HG03442 (cell line): ENCODE measurements around the gene ADGRB3.
A peak's percentile ranks its signal among the peaks of the same experiment; 100 is the strongest.
"Not testable (repeated sequence)": the region's sequence is repeated elsewhere in the genome, so short reads cannot be mapped to it uniquely, and the experiment has no call there.

Experiments used
- ATAC-seq: cut with Tn5 transposase; IDR thresholded peaks from one replicate; pipeline ENCODE4 v1.9.1; 2021; ENCODE audit warnings: mild to moderate bottlenecking, moderate library complexity; ENCODE audit not compliant: unreplicated experiment

ADGRB3 gene

GRCh38 chr6:69105288-69105687 is 470.2 kb downstream of the ADGRB3 start:
- ATAC-seq: no peak

GRCh38 chr6:69106511-69106910 is 471.4 kb downstream of the ADGRB3 start:
- no peak for ATAC-seq

GRCh38 chr6:69111301-69111700 is 476.2 kb downstream of the ADGRB3 start:
- ATAC-seq: no peak

GRCh38 chr6:69116658-69117057 is 481.6 kb downstream of the ADGRB3 start:
- no peak for ATAC-seq

- ATAC-seq: not testable (repeated sequence)
These were observed 486.7 kb downstream of the ADGRB3 start for GRCh38 chr6:69121461-69122406.

DNA sequence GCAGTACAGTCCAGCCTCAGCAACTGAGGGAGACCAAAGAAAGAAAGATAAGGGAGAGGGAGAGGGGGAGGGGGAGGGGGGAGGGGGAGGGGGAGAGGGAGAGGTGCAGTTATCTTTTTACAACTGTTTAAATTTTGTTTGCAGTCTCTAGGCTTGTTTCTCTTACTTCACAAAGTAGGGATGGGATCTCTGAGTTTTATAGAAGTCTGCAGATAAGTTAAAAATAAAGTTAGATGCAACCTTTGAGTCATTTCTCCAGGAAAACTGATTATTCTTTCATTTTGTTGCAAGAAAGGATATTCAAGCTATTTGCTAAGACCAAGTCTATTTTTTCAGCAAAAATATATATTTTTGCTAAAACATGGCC is 487.3 kb downstream of the ADGRB3 start:
- no peak for ATAC-seq

- ATAC-seq: no peak
These were observed 493.3 kb downstream of the ADGRB3 start for GRCh38 chr6:69128411-69128810.

- ATAC-seq: no peak
These were observed 494.0 kb downstream of the ADGRB3 start for GRCh38 chr6:69129046-69129445.

DNA sequence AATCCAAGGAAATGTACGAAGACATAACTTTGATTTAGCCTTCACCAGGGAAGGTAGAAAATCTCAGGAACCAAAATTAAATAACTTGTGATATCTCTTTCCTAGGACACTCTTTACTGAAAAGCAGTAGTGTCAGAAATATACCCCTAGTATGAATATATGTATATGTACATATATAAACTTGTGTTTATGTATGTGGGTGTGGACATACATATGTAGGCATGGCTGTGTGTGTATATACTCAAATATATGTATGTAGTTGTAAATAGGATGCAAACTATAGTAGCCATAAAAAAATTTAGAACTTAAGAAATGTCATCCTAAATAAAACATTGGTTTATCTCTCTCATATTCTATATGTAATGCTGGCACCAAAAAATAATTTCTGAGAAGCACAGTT is 500.8 kb downstream of the ADGRB3 start:
- no peak for ATAC-seq

GRCh38 chr6:69138148-69138547 is 503.1 kb downstream of the ADGRB3 start:
- ATAC-seq: no peak

- no peak for ATAC-seq
These were observed 503.9 kb downstream of the ADGRB3 start for GRCh38 chr6:69138893-69139494.

- no peak for ATAC-seq
These were observed 510.0 kb downstream of the ADGRB3 start for GRCh38 chr6:69145062-69145461.

GRCh38 chr6:69146385-69146784 is 511.3 kb downstream of the ADGRB3 start:
- no peak for ATAC-seq

DNA sequence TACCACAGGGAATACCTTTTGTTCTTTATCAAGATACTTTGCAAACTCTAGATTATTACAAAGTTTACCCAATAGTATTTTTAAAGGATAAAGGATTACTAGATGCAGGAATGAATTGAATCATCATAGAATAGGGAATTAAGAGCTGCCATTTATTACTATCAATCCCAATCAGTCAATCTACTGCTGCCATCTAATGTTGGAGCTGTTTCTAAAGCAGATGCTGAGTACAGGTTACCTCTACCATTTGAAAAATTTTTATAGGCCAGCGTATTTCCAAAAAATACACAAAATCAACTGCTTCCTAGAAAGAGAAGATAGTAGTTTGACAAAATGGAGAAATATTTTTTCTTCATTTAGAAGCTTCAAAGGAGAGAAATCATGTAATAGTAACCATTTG is 520.4 kb downstream of the ADGRB3 start:
- no peak for ATAC-seq

GRCh38 chr6:69162811-69163210 is 527.7 kb downstream of the ADGRB3 start:
- ATAC-seq: no peak

- no peak for ATAC-seq
These were observed 529.6 kb downstream of the ADGRB3 start for GRCh38 chr6:69164564-69165229.

GRCh38 chr6:69179681-69180080 is 544.6 kb downstream of the ADGRB3 start:
- ATAC-seq: peak; percentile 70

GRCh38 chr6:69180361-69181067 is 545.4 kb downstream of the ADGRB3 start:
- no peak for ATAC-seq

- ATAC-seq: no peak
These were observed 546.9 kb downstream of the ADGRB3 start for GRCh38 chr6:69181964-69182363.

DNA sequence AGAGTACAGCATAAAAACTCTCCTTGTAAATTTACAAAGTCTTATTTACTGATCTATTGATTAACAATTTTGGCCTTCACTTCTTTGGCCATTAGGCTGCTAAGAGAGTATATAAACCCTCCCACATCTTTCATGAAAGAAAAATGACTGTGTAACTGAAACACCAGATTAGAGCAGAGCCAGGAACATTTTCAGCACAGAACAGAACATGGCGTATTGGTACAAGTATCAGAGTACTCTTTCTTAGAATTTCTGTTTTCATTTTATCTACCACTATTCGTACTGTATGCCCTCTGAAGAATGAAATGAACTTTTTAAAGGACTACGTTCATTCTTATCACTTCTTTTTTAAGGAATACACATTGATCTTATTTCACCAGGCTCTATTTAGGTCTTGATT is 550.2 kb downstream of the ADGRB3 start:
- ATAC-seq: no peak

DNA sequence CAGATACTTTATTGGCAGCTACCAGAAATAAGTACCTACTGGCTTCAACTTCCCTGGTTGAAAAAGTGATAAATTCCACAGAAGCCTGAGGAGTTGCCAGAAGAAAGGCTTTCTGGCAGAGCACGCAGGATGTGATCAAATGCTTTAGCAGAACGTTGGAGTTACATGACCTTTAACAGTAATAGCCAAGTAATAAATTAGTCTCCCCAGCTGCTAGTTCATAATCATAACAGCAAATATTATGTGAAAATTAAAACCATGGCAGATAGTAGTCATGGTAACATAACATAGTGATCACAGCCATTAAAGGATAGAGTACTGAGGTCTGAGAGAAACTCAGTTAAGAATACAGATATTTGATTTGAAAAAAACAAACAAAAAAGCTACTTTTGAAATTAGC is 567.7 kb downstream of the ADGRB3 start:
- no peak for ATAC-seq
